Peyer's patch (tissue), 4 donors: ENCODE measurements around the gene ASB2.

Experiments
- POLR2A ChIP-seq, 2 donors: fragments of 450-650 bp; IDR thresholded peaks; one replicate each; pipeline ENCODE4 v1.5.1; 2017; ENCODE audit warnings: antibody characterized with exemption in 2 of 2, mild to moderate bottlenecking in 2 of 2, moderate library complexity in 2 of 2
- TF ChIP-seq, protein P1 (sequence below), 6 experiments: fragments of 450-650 bp in 4 of 6; fragments of 200-600 bp in 2 of 6; sonication (generic) in 1 of 6; IDR thresholded peaks; one replicate each; pipeline ENCODE4 v1.5.1; 2017 to 2019; ENCODE audit warnings: antibody characterized with exemption in 6 of 6, mild to moderate bottlenecking in 3 of 6, moderate library complexity in 1 of 6

DNA sequence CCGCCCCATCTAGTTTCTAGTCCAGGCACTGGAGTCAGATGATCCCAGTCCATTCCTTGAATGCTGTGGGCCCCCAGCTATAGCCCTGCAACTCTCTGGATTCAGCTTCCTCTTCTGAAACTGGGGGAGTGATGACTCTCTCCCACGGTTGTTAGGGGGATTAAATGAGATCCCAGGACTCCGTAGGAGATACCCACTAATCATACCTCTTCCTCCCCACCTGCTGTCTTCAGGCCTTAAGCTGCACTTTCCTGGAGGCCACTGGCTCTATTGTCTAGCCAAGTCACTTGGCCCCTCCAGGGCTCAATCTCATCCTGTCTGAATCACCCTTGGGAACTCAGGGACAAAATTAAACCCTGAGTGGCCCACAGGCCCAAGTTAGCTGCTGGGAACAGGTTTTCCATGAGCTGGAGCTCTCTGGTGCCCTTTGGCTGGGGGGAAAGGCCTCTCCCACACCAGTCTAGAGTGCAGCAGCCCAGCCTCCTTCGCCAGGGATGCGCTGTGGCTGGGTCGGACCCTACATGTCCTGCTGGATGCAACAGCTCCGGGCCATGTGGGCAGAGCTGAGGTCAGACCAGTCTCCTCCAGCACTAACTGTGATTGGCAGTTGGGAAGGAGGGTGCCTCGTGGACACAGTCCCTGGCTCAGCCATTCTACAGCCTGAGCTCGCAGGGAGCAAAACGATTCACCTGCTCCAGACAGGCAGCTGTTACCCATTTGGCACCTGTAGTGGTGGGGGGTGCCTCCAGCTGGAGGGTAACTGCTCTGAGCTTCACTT is 6.0 kb upstream of the ASB2 start:
- no peak for TF ChIP-seq POLR2A (IDR thresholded peaks at IDR 0.05)
- TF ChIP-seq, protein P1, sequence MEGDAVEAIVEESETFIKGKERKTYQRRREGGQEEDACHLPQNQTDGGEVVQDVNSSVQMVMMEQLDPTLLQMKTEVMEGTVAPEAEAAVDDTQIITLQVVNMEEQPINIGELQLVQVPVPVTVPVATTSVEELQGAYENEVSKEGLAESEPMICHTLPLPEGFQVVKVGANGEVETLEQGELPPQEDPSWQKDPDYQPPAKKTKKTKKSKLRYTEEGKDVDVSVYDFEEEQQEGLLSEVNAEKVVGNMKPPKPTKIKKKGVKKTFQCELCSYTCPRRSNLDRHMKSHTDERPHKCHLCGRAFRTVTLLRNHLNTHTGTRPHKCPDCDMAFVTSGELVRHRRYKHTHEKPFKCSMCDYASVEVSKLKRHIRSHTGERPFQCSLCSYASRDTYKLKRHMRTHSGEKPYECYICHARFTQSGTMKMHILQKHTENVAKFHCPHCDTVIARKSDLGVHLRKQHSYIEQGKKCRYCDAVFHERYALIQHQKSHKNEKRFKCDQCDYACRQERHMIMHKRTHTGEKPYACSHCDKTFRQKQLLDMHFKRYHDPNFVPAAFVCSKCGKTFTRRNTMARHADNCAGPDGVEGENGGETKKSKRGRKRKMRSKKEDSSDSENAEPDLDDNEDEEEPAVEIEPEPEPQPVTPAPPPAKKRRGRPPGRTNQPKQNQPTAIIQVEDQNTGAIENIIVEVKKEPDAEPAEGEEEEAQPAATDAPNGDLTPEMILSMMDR (IDR thresholded peaks at IDR 0.05): no peak
